Loucy (cell line): ENCODE measurements around the gene GTSF1L.

Experiments
- H2AFZ ChIP-seq: fragments of 200-600 bp; sonication (generic); 2 replicates; pipeline ENCODE4 v1.6.0; 2016; ENCODE audit warnings: antibody characterized with exemption, mild to moderate bottlenecking, low read length, moderate library complexity
- H3F3A ChIP-seq: fragments of 200-600 bp; 2 replicates; pipeline ENCODE4 v1.6.0; 2016; ENCODE audit warnings: antibody characterized with exemption, low read depth, mild to moderate bottlenecking
- H3K27me3 ChIP-seq: fragments of 200-600 bp; sonication (generic); 2 replicates; pipeline ENCODE4 v1.6.1; 2014; ENCODE audit warnings: low read length, mild to moderate bottlenecking; ENCODE audit not compliant: insufficient read depth, poor library complexity, severe bottlenecking
- H3K36me3 ChIP-seq: fragments of 200-600 bp; sonication (generic); 2 replicates; pipeline ENCODE4 v1.6.1; 2016; ENCODE audit warnings: low read length; ENCODE audit not compliant: insufficient read depth
- H3K4me1 ChIP-seq: fragments of 200-600 bp; sonication (generic); 2 replicates; pipeline ENCODE4 v1.5.1; 2014; ENCODE audit warnings: low read length, mild to moderate bottlenecking; ENCODE audit not compliant: insufficient read depth, poor library complexity, severe bottlenecking
- H3K4me2 ChIP-seq: fragments of 200-600 bp; sonication (generic); 2 replicates; pipeline ENCODE4 v1.6.0; 2014; ENCODE audit warnings: antibody characterized with exemption, low read length, low read depth, mild to moderate bottlenecking; ENCODE audit not compliant: poor library complexity, severe bottlenecking
- H3K4me3 ChIP-seq: fragments of 200-600 bp; sonication (generic); 2 replicates; pipeline ENCODE4 v1.5.1; 2014; ENCODE audit warnings: low read length, mild to moderate bottlenecking, mixed read lengths; ENCODE audit not compliant: poor library complexity, severe bottlenecking
- H3K79me2 ChIP-seq: fragments of 200-600 bp; sonication (generic); 2 replicates; pipeline ENCODE4 v1.6.1; 2014; ENCODE audit warnings: low read length; ENCODE audit not compliant: insufficient read depth
- H3K9ac ChIP-seq: fragments of 200-600 bp; sonication (generic); 2 replicates; pipeline ENCODE4 v1.6.0; 2014; ENCODE audit warnings: mild to moderate bottlenecking, low read depth, low read length, moderate library complexity; ENCODE audit not compliant: poor library complexity, severe bottlenecking
- H3K9me2 ChIP-seq: fragments of 200-600 bp; sonication (generic); replicated peaks from 2 replicates; pipeline ENCODE4 v1.6.1; 2016; ENCODE audit warnings: low read depth, low read length, mixed read lengths
- H3K9me3 ChIP-seq: fragments of 200-600 bp; sonication (generic); 2 replicates; pipeline ENCODE4 v1.6.1; 2014; ENCODE audit warnings: mild to moderate bottlenecking, antibody characterized with exemption, low read length, low read depth; ENCODE audit not compliant: insufficient read depth
- H4K20me1 ChIP-seq: fragments of 200-600 bp; sonication (generic); 2 replicates; pipeline ENCODE4 v1.6.0; 2014; ENCODE audit warnings: antibody characterized with exemption, low read length, mild to moderate bottlenecking; ENCODE audit not compliant: insufficient read depth, poor library complexity, severe bottlenecking
- CTCF ChIP-seq: fragments of 200-600 bp; sonication (generic); conservative IDR thresholded peaks from 2 replicates; pipeline ENCODE4 v1.5.1; 2014; ENCODE audit warnings: mild to moderate bottlenecking, antibody characterized with exemption, low read length
- EZH2phosphoT487 ChIP-seq: fragments of 200-600 bp; IDR thresholded peaks from 2 replicates; pipeline ENCODE4 v1.6.1; 2018; ENCODE audit warnings: antibody characterized with exemption, mild to moderate bottlenecking, moderate library complexity, borderline replicate concordance

GTSF1L gene

GRCh38 chr20:43702502-43702901 lies 24.3 kb downstream of the GTSF1L start:
- H3K4me3 ChIP-seq, result no peak overlapping the region
- TF ChIP-seq EZH2phosphoT487, result no peak
- no peak for TF ChIP-seq CTCF
- no peaks in the 10 kb centered on the region for H3F3A ChIP-seq
- H3K4me2 ChIP-seq, result no peak overlapping the region
- H3K9me2 ChIP-seq, result no peaks in the 10 kb centered on the region
- H4K20me1 ChIP-seq, result no peaks in the 10 kb centered on the region
- no peaks in the 10 kb centered on the region for H3K27me3 ChIP-seq
- H3K36me3 ChIP-seq, result peaks cover 73% of the 10 kb centered on the region; the same call in 1 of the 2 replicates
- H3K9ac ChIP-seq, result no peak overlapping the region
- H2AFZ ChIP-seq, result no peak overlapping the region
- H3K9me3 ChIP-seq, result no peaks in the 10 kb centered on the region
- no peaks in the 10 kb centered on the region for H3K79me2 ChIP-seq
- no peaks in the 10 kb centered on the region for H3K4me1 ChIP-seq

DNA sequence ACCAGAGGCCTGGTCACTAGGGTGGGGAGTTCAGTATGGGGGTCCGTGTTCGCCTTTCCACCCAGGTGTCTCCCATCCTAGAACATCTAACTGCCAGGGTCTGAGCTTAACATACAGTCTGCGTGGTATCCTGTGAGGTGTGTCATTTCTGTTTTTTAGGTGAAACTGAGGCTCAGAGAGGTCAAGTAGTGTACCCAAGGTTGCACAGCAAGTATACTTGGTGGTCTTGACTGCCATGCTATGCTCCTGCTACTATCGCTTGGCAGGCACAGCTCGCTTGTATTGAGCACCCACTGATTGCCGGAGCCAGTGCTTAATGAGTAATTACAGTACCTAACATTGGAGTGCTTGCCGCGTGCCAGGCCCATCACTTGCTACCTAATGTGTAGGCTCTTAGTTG lies 26.2 kb downstream of the GTSF1L start:
- H3K9me2 ChIP-seq, result no peaks in the 10 kb centered on the region
- no peak overlapping the region for H3K4me3 ChIP-seq
- H3K4me2 ChIP-seq, result no peak overlapping the region
- no peaks in the 10 kb centered on the region for H3K27me3 ChIP-seq
- peaks cover 62% of the 10 kb centered on the region; the same call in 1 of the 2 replicates for H3K36me3 ChIP-seq
- no peaks in the 10 kb centered on the region for H3K4me1 ChIP-seq
- H3K9me3 ChIP-seq, result no peaks in the 10 kb centered on the region
- H4K20me1 ChIP-seq, result no peaks in the 10 kb centered on the region
- no peak overlapping the region for H3K9ac ChIP-seq
- H2AFZ ChIP-seq, result no peak overlapping the region
- H3K79me2 ChIP-seq, result no peaks in the 10 kb centered on the region
- no peaks in the 10 kb centered on the region for H3F3A ChIP-seq
- TF ChIP-seq EZH2phosphoT487, result no peak
- no peak for TF ChIP-seq CTCF

DNA sequence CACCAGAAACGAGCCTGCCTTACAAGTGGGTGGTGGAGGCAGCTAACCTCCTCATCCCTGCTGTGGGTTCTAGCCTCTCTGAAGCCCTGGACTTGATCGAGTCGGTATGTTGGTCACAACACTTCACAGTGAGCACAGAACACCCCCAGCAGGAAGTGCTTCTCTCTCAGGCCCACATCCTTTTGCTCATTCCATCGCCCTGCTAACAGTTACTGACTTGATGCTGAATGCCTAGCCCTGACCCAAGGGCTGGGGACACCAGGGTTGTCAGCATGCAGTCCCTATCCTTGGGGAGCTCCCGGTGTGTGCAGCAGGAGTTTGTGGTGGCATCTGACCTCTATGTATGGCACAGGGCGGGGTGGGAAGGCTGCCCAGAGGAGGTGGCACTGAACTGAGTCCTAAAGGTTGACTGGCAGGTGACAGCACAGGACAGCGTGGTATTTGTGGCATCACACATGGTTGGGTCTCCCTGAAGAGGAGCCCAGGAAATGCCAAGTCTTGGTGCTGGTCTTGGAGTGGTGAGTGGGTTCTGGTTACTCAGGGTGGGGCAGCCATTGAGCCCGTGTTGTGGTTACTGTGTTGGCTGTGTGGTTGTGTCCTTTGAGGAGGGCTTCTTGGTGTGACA lies 26.7 kb downstream of the GTSF1L start:
- Histone ChIP-seq H3K4me2 (no peak overlapping the region), H3F3A (no peaks in the 10 kb centered on the region), H3K27me3 (no peaks in the 10 kb centered on the region), H3K9me3 (no peaks in the 10 kb centered on the region), H3K4me3 (no peak overlapping the region), H3K79me2 (no peaks in the 10 kb centered on the region), H4K20me1 (no peaks in the 10 kb centered on the region), H3K36me3 (peaks cover 64% of the 10 kb centered on the region; the same call in 1 of the 2 replicates), H3K9me2 (no peaks in the 10 kb centered on the region), H3K9ac (no peak overlapping the region), H3K4me1 (no peaks in the 10 kb centered on the region), H2AFZ (no peak overlapping the region)
- TF ChIP-seq CTCF, result no peak
- no peak for TF ChIP-seq EZH2phosphoT487
